Neuronal stem cell (in vitro differentiated cells): ENCODE results near the gene DAP3.
A peak's percentile ranks its signal among the peaks of the same experiment; 100 is the strongest.
"Not testable (repeated sequence)": the region's sequence is repeated elsewhere in the genome, so short reads cannot be mapped to it uniquely, and the experiment has no call there.

Source experiments
- DNase-seq: peaks from one replicate; pipeline ENCODE4 v3.0.0-alpha.2; 2013; ENCODE audit warnings: low spot score
- H2AFZ ChIP-seq: one replicate; pipeline ENCODE4 v1.6.1; 2013; ENCODE audit warnings: mild to moderate bottlenecking, low read length, inconsistent platforms
- H2AK5ac ChIP-seq: 2 replicates; pipeline ENCODE4 v1.6.1; 2013; ENCODE audit warnings: low read depth, mild to moderate bottlenecking, inconsistent platforms, low read length, moderate library complexity, mixed read lengths
- H2BK120ac ChIP-seq: 2 replicates; pipeline ENCODE4 v1.6.1; 2013; ENCODE audit warnings: low read depth, mild to moderate bottlenecking, inconsistent platforms, low read length, moderate library complexity, mixed read lengths
- H2BK12ac ChIP-seq: one replicate; pipeline ENCODE4 v1.6.1; 2013; ENCODE audit warnings: low read length, inconsistent platforms
- H2BK15ac ChIP-seq: 2 replicates; pipeline ENCODE4 v1.6.1; 2013; ENCODE audit warnings: mild to moderate bottlenecking, low read length, inconsistent platforms, mixed read lengths
- H2BK5ac ChIP-seq: one replicate; pipeline ENCODE4 v1.6.1; 2013; ENCODE audit warnings: inconsistent platforms, mild to moderate bottlenecking, low read length, moderate library complexity
- H3K14ac ChIP-seq: one replicate; pipeline ENCODE4 v1.6.1; 2013; ENCODE audit warnings: low read length, inconsistent platforms
- H3K18ac ChIP-seq: 2 replicates; pipeline ENCODE4 v1.6.1; 2013; ENCODE audit warnings: low read length, inconsistent platforms
- H3K23ac ChIP-seq: 2 replicates; pipeline ENCODE4 v1.6.1; 2013; ENCODE audit warnings: low read depth, mild to moderate bottlenecking, mixed read lengths, low read length, inconsistent platforms; ENCODE audit not compliant: poor library complexity
- H3K27ac ChIP-seq: replicated peaks from 3 replicates; pipeline ENCODE4 v1.5.1; 2013; ENCODE audit warnings: low read length, inconsistent platforms
- H3K27me3 ChIP-seq, 3 experiments: 2 replicates each; pipeline ENCODE4 v1.6.1; 2013; ENCODE audit warnings: low read length in 3 of 3, mild to moderate bottlenecking in 2 of 3, inconsistent platforms in 1 of 3, low read depth in 1 of 3, mixed read lengths in 1 of 3, moderate library complexity in 1 of 3; ENCODE audit not compliant: control insufficient read depth in 3 of 3, insufficient read depth in 3 of 3
- H3K36me3 ChIP-seq, 2 donors: replicated peaks in 1 of 2; 2 replicates each; pipeline ENCODE4 v1.6.1; 2013; ENCODE audit warnings: low read length in 2 of 2; ENCODE audit not compliant: control insufficient read depth in 2 of 2, insufficient read depth in 2 of 2
- H3K4ac ChIP-seq: 2 replicates; pipeline ENCODE4 v1.6.1; 2013; ENCODE audit warnings: inconsistent platforms, mild to moderate bottlenecking, low read length, moderate library complexity
- H3K4me1 ChIP-seq, 2 donors: 1 replicate in 1 of 2; 2 replicates in 1 of 2; pipeline ENCODE4 v1.6.1; 2013; ENCODE audit warnings: low read length in 2 of 2, low read depth in 1 of 2; ENCODE audit not compliant: control insufficient read depth in 2 of 2, insufficient read depth in 1 of 2
- H3K4me2 ChIP-seq: one replicate; pipeline ENCODE4 v1.6.1; 2013; ENCODE audit warnings: mild to moderate bottlenecking, low read length, inconsistent platforms; ENCODE audit not compliant: insufficient read depth, poor library complexity, severe bottlenecking
- H3K4me3 ChIP-seq, 2 donors: 2 replicates each; pipeline ENCODE4 v1.5.1; 2013; ENCODE audit warnings: low read length in 2 of 2, mild to moderate bottlenecking in 2 of 2, inconsistent platforms in 1 of 2, moderate library complexity in 1 of 2
- H3K79me1 ChIP-seq: one replicate; pipeline ENCODE4 v1.6.1; 2013; ENCODE audit warnings: low read depth, mild to moderate bottlenecking, inconsistent platforms, low read length, moderate library complexity
- H3K9ac ChIP-seq: one replicate; pipeline ENCODE4 v1.6.1; 2013; ENCODE audit warnings: mild to moderate bottlenecking, low read depth, low read length, inconsistent platforms; ENCODE audit not compliant: poor library complexity
- H3K9me3 ChIP-seq, 2 donors: replicated peaks in 1 of 2; 2 replicates each; pipeline versions ENCODE3 to v1.6.1; 2013; ENCODE audit warnings: low read length in 2 of 2, mild to moderate bottlenecking in 2 of 2, inconsistent platforms in 1 of 2, low read depth in 1 of 2, mixed read lengths in 1 of 2, moderate library complexity in 1 of 2; ENCODE audit not compliant: control insufficient read depth in 2 of 2, insufficient read depth in 1 of 2
- H4K8ac ChIP-seq: one replicate; pipeline ENCODE4 v1.6.1; 2013; ENCODE audit warnings: low read depth, mild to moderate bottlenecking, inconsistent platforms, low read length, moderate library complexity
- H4K91ac ChIP-seq: one replicate; pipeline ENCODE4 v1.6.1; 2013; ENCODE audit warnings: low read length, low read depth, mild to moderate bottlenecking, inconsistent platforms; ENCODE audit not compliant: poor library complexity
- WGBS, 2 donors: extraction: QIAGEN DNeasy Blood & Tissue Kit; methylation state at CpG; one replicate each; pipeline ENCODE4 v1.1.7; 2013; ENCODE audit warnings: missing lambda C conversion rate in 2 of 2, mixed read lengths in 1 of 2; ENCODE audit not compliant: insufficient read length in 2 of 2, insufficient replicate concordance in 1 of 2; ENCODE audit errors: extremely low coverage in 2 of 2; 5-methylcytosine and 5-hydroxymethylcytosine counted together

The DAP3 gene

GRCh38 chr1:155741908-155742307 lies 53.0 kb downstream of the DAP3 start:
- Histone ChIP-seq H3K27me3 (no peaks in the 10 kb centered on the region), H2AK5ac (no peak overlapping the region), H3K27ac (no peak overlapping the region), H3K79me1 (no peaks in the 10 kb centered on the region), H2BK5ac (no peak overlapping the region), H3K14ac (no peak overlapping the region), H4K8ac (no peak overlapping the region), H3K4me3 (peak overlapping the region in 1 of 2 donors; percentile 11), H3K9me3 (no peaks in the 10 kb centered on the region), H4K91ac (no peak overlapping the region), H3K4ac (no peak overlapping the region), H2AFZ (no peak overlapping the region), H3K23ac (no peak overlapping the region), H3K4me2 (no peak overlapping the region), H3K9ac (no peak overlapping the region), H3K4me1 (no peaks in the 10 kb centered on the region), H2BK15ac (no peak overlapping the region), H2BK12ac (no peak overlapping the region), H3K18ac (no peak overlapping the region), H2BK120ac (no peak overlapping the region), H3K36me3 (peaks cover 5 to 29% of the 10 kb centered on the region in 2 donors)
- no peak for DNase-seq
- WGBS, 2 donors: no CpG with 5 or more reads among the region's 10 CpGs

DNA sequence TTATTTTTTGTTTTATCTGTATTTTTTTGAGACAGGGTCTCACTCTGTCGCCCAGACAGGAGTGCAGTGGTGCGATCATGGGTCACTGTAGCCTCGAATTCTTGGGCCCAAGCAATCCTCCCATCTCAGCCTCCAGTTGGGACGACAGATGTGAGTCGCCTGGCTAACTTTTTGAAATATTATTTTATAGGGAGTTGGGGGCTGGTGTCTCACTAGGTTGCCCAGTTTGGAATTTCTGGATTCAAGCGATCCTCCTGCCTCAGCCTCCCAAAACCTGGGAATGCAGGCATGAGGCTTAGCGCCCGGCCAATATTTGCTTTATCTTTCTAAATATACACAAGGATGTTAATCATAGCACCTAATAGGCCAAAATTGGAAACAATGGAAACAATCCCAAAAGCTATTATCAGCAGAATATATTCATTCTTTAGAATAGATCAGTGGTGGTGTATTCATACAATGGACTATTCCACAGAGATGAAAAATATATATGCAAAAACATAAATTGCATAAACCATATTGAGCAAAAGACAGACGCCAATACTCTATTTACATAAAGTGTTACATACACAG lies 55.9 kb downstream of the DAP3 start:
- Histone ChIP-seq H2BK120ac (no peak overlapping the region), H3K27me3 (no peaks in the 10 kb centered on the region), H2AFZ (peak overlapping the region; percentile 91), H2BK12ac (no peak overlapping the region), H3K14ac (no peak overlapping the region), H3K4me1 (no peaks in the 10 kb centered on the region), H3K9ac (no peak overlapping the region), H3K4me3 (peak overlapping the region; percentile 63 to 86), H2BK5ac (no peak overlapping the region), H3K9me3 (no peaks in the 10 kb centered on the region), H3K4ac (no peak overlapping the region), H3K18ac (no peak overlapping the region), H2BK15ac (no peak overlapping the region), H3K23ac (no peak overlapping the region), H4K91ac (no peak overlapping the region), H3K4me2 (peak overlapping the region; percentile 75), H3K36me3 (peaks cover 2 to 27% of the 10 kb centered on the region in 2 donors), H3K27ac (no peak overlapping the region), H3K79me1 (no peaks in the 10 kb centered on the region), H4K8ac (no peak overlapping the region), H2AK5ac (no peak overlapping the region)
- DNase-seq: no peak
- WGBS, 2 donors: no CpG with 5 or more reads among the region's 9 CpGs

- H2BK15ac ChIP-seq, H4K91ac ChIP-seq, H3K79me1 ChIP-seq, H3K27me3 ChIP-seq, H3K4me1 ChIP-seq, H3K14ac ChIP-seq, H2BK12ac ChIP-seq, H2BK5ac ChIP-seq, H3K9me3 ChIP-seq, H3K4ac ChIP-seq, H2BK120ac ChIP-seq, H2AK5ac ChIP-seq, H4K8ac ChIP-seq: not testable (repeated sequence)
- Histone ChIP-seq H3K4me2 (peak overlapping the region; percentile 75), H3K23ac (peak overlapping the region; percentile 93), H3K9ac (peak overlapping the region; percentile 81), H3K4me3 (peak overlapping the region; percentile 63 to 86), H3K36me3 (peaks cover 2 to 29% of the 10 kb centered on the region in 2 donors), H3K18ac (peak overlapping the region; percentile 65), H3K27ac (peak overlapping the region; percentile 69), H2AFZ (peak overlapping the region; percentile 91)
- peak; percentile 89 for DNase-seq
- WGBS, 2 donors: no CpG with 5 or more reads among the region's 77 CpGs
Observed at GRCh38 chr1:155745284-155746228, 56.7 kb downstream of the DAP3 start.

DNA sequence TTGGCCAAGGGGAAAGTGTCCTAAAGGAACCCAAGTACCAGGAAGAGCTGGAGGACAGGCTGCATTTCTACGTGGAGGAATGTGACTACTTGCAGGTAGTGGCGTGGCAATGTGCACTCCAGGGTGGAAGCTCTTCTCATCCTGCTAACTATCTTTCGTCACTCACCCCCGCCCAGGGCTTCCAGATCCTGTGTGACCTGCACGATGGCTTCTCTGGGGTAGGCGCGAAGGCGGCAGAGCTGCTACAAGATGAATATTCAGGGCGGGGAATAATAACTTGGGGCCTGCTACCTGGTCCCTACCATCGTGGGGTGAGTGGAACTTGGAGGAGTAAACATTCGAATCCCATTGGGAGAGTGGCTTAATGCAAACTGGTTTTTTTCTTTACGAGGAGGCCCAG lies 58.7 kb downstream of the DAP3 start:
- H3K4ac ChIP-seq, H4K8ac ChIP-seq, H3K4me2 ChIP-seq, H3K9me3 ChIP-seq, H3K23ac ChIP-seq, H3K27me3 ChIP-seq, H2BK5ac ChIP-seq, H2AFZ ChIP-seq, H2BK12ac ChIP-seq, H3K18ac ChIP-seq, H3K27ac ChIP-seq, H3K14ac ChIP-seq, H3K4me1 ChIP-seq, H3K9ac ChIP-seq, H3K79me1 ChIP-seq, H2AK5ac ChIP-seq, H2BK15ac ChIP-seq, DNase-seq, H3K4me3 ChIP-seq, H4K91ac ChIP-seq, H2BK120ac ChIP-seq: not testable (repeated sequence)
- peaks cover 2 to 44% of the 10 kb centered on the region in 2 donors for H3K36me3 ChIP-seq
- no CpG with 5 or more reads among the region's 12 CpGs for WGBS, 2 donors
